GM21360 (cell line): ENCODE data around the gene DOCK9.

Experiments
- ATAC-seq: cut with Tn5 transposase; IDR thresholded peaks from one replicate; pipeline ENCODE4 v1.9.1; 2021; ENCODE audit warnings: mild to moderate bottlenecking, moderate library complexity; ENCODE audit not compliant: unreplicated experiment

DOCK9 gene

GRCh38 chr13:98890925-98891324 is 86.9 kb downstream of the DOCK9 start:
- no peak for ATAC-seq

DNA sequence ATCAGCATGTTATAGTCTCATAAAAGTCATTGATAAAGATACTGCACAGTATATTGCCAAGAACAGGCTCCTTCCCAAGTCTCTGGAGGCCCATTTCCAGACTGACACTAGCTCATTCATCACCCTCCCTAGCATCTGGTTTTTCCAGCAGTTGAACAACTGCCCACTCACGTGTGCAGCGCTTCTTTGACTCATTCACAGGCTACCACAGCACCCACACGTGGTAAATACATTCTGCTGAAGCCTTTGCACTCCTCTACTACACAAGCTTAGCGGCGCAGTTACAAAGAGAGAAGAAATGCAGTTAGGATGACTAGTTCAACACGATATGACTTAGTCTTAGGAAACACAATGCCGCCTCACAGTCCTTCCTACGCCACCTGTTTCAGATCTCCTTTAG is 87.7 kb downstream of the DOCK9 start:
- no peak for ATAC-seq

DNA sequence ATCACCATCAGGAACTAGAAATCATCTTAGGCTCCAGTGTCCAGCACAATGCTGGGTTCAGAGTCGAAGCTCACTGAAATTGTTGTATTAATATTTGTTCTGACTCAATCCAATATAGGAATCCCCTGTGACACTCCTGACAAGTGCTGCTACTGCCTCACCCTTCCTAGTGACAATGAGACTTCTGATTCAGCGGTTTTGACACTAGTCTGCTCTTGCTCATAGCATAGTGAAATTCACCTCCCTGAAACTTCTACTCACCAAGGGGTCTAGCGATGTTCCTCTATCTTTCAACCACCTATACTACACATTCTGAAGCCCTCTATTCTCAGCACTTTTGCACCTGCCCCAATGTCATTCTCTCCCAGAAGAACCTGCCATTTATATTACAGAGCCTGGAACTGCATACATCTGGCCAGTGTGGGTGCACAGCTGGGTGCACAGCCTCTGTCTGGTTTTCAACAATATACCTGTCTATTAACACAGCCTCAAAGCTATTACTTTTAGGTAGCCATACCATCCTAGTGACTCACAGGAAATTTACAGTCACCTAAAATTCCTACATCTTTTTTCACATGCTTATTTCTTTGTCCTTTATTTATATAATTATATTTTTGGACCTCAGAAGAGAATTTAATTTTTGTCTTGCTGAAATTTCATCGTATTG is 88.3 kb downstream of the DOCK9 start:
- ATAC-seq = no peak

DNA sequence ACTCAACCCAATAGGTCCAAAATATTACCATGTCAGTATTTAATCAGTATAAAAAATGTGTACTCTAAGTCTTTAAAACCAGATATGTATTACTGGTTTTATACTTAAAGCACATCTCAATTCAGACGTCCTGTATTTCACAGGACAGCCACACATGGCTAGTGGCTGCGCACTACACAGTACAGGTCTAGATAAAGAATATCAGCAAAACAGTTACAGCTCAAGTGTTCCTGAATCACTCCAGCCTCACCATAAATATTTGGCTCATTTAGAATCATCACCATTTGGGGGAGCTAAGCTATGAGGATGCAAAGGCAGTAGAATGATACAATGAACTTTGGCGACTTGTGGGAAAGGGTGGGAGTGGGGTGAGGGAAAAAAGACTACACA is 89.0 kb downstream of the DOCK9 start:
- no peak for ATAC-seq

GRCh38 chr13:98888222-98888889 is 89.5 kb downstream of the DOCK9 start:
- no peak for ATAC-seq

GRCh38 chr13:98886587-98887230 is 91.2 kb downstream of the DOCK9 start:
- ATAC-seq = no peak

DNA sequence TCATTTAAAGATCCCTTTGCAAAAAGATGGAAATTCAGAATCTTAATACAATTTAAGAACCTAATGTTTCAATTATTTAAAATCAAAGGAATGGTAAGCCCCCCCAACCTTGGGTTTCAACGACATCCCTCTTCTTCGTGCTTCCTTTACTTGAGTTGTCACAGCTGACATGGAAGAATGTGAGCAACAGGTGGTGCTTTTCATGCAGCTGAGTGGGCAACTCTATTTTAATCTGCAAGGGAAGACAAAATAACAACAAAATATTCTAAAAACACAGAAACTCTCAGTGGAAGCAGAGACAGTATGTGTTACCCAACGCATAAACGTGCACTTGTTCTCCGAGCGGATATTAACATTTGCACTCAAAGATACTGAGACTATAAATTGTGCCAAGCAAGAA is 92.3 kb downstream of the DOCK9 start:
- no peak for ATAC-seq

DNA sequence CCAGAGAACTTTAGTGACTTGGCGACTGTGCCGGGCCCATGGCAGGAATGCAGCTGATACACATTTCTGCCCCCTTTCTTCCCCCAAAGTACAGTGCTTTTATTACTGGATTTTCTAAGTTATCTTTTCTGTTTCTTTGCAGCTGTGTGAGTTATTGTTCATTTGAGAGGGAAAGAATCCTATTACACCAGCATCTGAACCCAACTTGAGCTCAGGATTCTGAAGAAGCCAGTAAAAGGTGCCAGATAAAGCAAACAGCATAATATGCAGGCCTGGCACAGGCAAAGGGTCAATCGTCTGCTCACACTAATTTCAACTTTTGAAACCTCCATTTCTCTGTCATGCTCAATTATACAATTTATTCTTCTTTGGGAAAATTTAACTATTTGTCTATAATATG is 93.9 kb downstream of the DOCK9 start:
- no peak for ATAC-seq

GRCh38 chr13:98881390-98881789 is 96.5 kb downstream of the DOCK9 start:
- ATAC-seq = no peak

GRCh38 chr13:98880677-98881076 is 97.2 kb downstream of the DOCK9 start:
- ATAC-seq = no peak

DNA sequence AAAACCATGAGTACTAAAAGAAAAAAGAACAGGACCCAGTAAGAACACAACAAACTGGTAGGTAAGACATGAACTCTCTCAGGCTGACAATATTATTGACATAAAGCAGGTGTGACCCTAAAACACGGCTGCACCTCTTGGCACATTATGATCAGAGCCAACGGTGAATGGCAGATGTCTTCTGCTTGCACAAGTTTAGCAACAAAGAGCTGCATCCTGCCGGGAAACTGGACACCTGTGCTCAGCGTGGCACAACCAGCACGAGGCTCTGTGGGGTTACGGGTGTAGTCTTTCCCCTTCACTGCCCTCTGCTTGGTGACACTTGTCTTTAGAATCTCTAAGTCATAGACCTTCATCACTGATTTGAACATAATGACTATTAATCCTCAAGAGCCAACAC is 97.9 kb downstream of the DOCK9 start:
- ATAC-seq = no peak

DNA sequence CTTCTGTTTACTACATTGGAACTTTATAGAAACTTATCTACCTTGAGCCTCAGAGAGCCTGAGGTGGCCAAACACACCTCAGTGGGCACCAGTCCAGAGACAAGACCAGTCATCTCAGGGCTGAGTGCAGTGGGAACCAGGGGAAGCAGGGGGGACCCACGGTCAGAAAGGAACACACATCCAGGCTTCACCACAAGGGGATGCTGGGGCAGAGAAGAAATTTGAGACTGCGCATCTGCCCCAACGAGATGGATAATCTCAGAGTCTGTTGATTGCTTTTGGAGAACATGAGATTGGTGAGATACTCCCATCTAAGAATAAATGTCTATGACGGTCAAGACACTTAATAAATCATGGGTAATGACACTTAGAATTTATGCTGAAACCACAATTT is 98.7 kb downstream of the DOCK9 start:
- no peak for ATAC-seq

DNA sequence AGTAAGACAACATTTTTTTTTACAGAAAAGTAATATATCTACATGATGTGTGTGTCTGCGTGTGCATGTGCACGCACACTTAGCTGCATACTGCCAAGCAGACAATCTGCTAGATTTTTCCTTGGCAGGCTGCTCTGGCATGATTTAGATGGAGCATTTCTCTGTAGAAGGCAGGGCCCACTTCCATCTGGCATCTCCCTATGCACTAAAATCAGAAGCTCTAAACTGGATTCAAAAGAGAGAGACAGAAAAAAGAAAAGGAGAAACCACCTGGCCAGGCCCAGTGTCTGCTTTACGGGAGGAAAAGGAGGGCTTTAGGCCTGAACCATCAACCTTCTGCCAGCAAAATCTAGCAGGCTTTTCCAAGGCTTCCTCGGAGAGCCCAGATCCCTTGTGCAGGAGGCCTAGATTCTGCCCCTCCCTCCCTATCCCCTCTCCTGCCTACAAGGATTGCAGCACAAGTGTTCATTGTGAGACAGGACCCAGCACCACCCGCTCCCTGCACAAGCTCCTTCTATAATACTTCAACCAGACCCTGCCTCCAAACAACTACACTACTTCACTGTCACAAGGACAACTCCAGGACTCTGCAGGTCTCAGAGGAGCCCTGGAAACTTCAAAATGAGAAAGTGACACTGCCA is 99.3 kb downstream of the DOCK9 start:
- ATAC-seq = no peak

DNA sequence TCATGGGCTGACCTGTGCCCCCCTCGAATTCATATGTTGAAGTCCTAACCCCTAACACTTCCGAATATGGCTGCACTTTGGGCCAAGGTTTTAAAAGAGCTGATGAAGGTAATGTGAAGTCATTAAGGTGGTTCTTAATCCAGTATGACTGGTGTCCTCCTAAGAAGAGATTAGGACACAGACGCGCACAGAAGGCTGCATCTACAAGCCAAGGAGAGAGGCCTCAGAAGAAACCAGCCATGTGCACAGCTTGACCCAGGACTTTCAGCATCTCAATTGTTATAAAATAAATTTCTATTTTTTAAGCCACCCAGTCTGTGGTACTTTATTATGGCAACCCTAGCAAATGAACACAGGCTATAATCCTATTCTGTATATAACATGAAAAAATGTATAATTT is 99.9 kb downstream of the DOCK9 start:
- no peak for ATAC-seq

- ATAC-seq = no peak
These were observed 100.4 kb downstream of the DOCK9 start for GRCh38 chr13:98877466-98877865.

DNA sequence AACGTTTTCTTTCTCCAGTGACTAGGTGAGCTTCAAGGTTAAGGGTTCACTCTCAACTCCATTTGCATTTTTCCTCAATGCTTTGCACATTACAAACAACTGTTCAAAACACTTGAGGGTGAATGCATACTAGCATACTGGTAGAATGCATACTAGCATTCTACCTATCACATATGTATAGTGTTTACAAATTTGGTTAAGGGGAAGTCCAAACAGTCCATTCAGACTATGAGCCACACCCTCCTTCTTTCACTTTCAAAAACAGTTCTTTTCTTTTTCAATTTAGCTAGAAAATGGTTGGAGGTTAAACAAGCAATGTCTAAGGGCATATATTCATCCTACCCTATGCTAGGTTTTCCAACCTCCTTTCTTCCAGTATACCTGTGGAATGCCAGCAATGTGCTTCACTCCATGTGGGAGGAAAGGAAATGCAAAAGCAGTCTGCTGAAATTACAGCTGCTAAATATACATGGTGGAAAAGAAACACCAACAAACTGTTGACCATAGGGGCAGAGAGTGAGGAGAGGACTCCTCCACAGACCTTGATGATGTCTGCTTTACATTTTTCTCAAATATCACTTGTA is 102.6 kb downstream of the DOCK9 start:
- ATAC-seq = peak; percentile 83

DNA sequence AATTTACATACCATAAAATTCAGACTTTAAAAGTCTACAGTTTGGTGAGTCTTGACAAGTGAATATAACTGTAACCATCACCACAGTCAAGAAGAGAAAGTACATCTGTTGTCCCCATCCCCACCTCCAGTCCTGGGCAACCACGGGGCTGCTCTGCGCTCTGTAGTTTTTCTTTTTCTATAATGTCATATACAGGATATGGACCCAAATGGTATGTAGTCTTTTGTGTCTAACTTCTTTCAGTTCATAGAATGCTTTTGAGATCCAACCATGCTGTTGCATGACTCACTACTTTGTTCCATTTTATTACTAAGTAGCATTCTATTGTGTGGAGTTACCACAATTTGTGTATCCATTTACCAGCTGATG is 103.9 kb downstream of the DOCK9 start:
- no peak for ATAC-seq

- ATAC-seq = no peak
These were observed 104.4 kb downstream of the DOCK9 start for GRCh38 chr13:98873377-98874028.

DNA sequence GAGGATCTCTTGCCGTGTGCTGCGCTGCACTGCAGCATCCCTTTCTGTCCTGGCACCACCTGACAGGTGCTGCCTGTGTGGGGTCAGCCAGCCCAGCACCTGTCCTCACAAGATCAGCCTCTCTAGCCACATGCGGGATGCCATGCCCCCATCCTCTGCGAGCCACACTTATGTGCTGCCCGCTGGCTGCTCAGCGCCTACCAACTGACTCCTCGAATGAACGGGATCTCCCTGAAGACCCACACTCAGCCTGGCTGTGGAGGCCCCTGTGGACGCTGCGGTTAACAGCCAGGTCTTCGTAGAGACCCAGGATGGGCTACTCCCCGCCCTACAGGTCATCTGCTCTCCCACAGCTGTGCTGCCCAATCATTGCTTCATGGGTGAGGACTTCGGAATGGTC is 106.1 kb downstream of the DOCK9 start:
- no peak for ATAC-seq

- no peak for ATAC-seq
These were observed 108.3 kb downstream of the DOCK9 start for GRCh38 chr13:98869408-98870090.

- no peak for ATAC-seq
These were observed 108.9 kb downstream of the DOCK9 start for GRCh38 chr13:98868932-98869331.
